Keratinocyte (primary cell): Measurements from ENCODE around the gene CSMD2.

ENCODE experiments used
- EZH2 ChIP-seq: IDR thresholded peaks from one replicate; pipeline ENCODE4 v1.6.1; 2012; ENCODE audit warnings: inconsistent platforms, mild to moderate bottlenecking, low read length, moderate library complexity
- TF ChIP-seq, protein P1 (sequence below), 3 experiments: IDR thresholded peaks in 1 of 3; conservative IDR thresholded peaks in 1 of 3; optimal IDR thresholded peaks in 1 of 3; 2 replicates in 2 of 3; 3 replicates in 1 of 3; pipeline versions ENCODE3 to v1.5.1; 2011; ENCODE audit warnings: low read length in 3 of 3, mild to moderate bottlenecking in 3 of 3, moderate library complexity in 2 of 3, control low read depth in 1 of 3, inconsistent platforms in 1 of 3; ENCODE audit not compliant: insufficient read depth in 2 of 3; ENCODE audit errors: extremely low read depth in 1 of 3

DNA sequence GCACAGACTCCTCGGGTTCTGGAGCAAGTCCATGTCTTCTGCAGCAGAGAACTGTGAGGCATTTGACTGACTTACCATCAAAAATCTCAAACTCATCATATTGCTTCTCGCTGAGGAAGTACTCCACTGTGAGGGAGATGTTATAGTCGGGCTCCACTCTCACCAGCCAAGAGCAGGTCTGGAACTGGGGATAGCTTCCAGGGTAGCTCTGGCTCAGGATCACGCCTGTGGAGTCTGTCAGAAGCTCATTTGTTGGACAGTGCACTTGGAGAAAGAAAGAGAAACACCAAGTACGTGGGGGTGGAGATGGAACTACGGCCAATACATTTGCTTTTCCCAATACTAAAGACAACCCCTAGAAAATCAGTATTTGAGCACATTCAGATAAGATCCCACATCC, 581.5 kb downstream of the CSMD2 start:
- TF ChIP-seq, protein P1, sequence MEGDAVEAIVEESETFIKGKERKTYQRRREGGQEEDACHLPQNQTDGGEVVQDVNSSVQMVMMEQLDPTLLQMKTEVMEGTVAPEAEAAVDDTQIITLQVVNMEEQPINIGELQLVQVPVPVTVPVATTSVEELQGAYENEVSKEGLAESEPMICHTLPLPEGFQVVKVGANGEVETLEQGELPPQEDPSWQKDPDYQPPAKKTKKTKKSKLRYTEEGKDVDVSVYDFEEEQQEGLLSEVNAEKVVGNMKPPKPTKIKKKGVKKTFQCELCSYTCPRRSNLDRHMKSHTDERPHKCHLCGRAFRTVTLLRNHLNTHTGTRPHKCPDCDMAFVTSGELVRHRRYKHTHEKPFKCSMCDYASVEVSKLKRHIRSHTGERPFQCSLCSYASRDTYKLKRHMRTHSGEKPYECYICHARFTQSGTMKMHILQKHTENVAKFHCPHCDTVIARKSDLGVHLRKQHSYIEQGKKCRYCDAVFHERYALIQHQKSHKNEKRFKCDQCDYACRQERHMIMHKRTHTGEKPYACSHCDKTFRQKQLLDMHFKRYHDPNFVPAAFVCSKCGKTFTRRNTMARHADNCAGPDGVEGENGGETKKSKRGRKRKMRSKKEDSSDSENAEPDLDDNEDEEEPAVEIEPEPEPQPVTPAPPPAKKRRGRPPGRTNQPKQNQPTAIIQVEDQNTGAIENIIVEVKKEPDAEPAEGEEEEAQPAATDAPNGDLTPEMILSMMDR (optimal IDR thresholded peaks at IDR 0.05 in 1 of 3, IDR thresholded peaks at IDR 0.05 in 1 of 3, conservative IDR thresholded peaks at IDR 0.05 in 1 of 3; ENCODE audit: extremely low read depth in 1 of 3, insufficient read depth in 2 of 3, low read length in 3 of 3), result no peak
- no peak for TF ChIP-seq EZH2
